HG03175 (cell line): ENCODE measurements around the gene ACE.

Experiments used
- ATAC-seq: cut with Tn5 transposase; IDR thresholded peaks from one replicate; pipeline ENCODE4 v1.9.1; 2021; ENCODE audit warnings: mild to moderate bottlenecking, moderate library complexity; ENCODE audit not compliant: unreplicated experiment

The ACE gene

GRCh38 chr17:63512896-63513644 is 36.2 kb downstream of the ACE start:
- ATAC-seq, result no peak

- ATAC-seq, result no peak
These were observed 37.6 kb downstream of the ACE start for GRCh38 chr17:63514477-63514876.

- ATAC-seq, result no peak
These were observed 38.1 kb downstream of the ACE start for GRCh38 chr17:63514974-63515373.

GRCh38 chr17:63515426-63515825 is 38.6 kb downstream of the ACE start:
- ATAC-seq, result no peak

- ATAC-seq, result no peak
These were observed 40.3 kb downstream of the ACE start for GRCh38 chr17:63516910-63517824.

GRCh38 chr17:63517825-63518534 is 41.1 kb downstream of the ACE start:
- no peak for ATAC-seq

- ATAC-seq, result no peak
These were observed 42.4 kb downstream of the ACE start for GRCh38 chr17:63519116-63519881.

GRCh38 chr17:63519972-63520882 is 43.4 kb downstream of the ACE start:
- no peak for ATAC-seq

- ATAC-seq, result no peak
These were observed 46.5 kb downstream of the ACE start, which contains the start of gene KCNH6 for GRCh38 chr17:63523253-63523855. Gene KCNH6 (plus strand): TSS chr17:63523358. CDS start chr17:63523414, 56 bp downstream.

- no peak for ATAC-seq
These were observed 47.2 kb downstream of the ACE start for GRCh38 chr17:63524051-63524450.

GRCh38 chr17:63525190-63525946 is 48.5 kb downstream of the ACE start:
- ATAC-seq, result no peak

- no peak for ATAC-seq
These were observed 50.0 kb downstream of the ACE start for GRCh38 chr17:63526861-63527260.

- ATAC-seq, result no peak
These were observed 51.3 kb downstream of the ACE start for GRCh38 chr17:63528183-63528582.

- no peak for ATAC-seq
These were observed 53.1 kb downstream of the ACE start for GRCh38 chr17:63529711-63530556.

GRCh38 chr17:63530557-63531021 is 53.7 kb downstream of the ACE start:
- ATAC-seq, result no peak

- no peak for ATAC-seq
These were observed 54.4 kb downstream of the ACE start for GRCh38 chr17:63531022-63531965.
